Mesenchymal stem cell (in vitro differentiated cells and primary cell): ENCODE data around the gene PKP3.

Source experiments
- DNase-seq: peaks from one replicate; pipeline ENCODE4 v3.0.0-alpha.2; 2013
- H2AFZ ChIP-seq: one replicate; pipeline ENCODE4 v1.6.1; 2013; ENCODE audit warnings: low read depth, mild to moderate bottlenecking, control low read depth, inconsistent platforms, low read length, moderate library complexity
- H2AK5ac ChIP-seq: 2 replicates; pipeline ENCODE4 v1.6.1; 2013; ENCODE audit warnings: low read length, moderate library complexity, mild to moderate bottlenecking, inconsistent platforms; ENCODE audit not compliant: severe bottlenecking
- H2BK120ac ChIP-seq: one replicate; pipeline ENCODE4 v1.6.1; 2013; ENCODE audit warnings: low read depth, mild to moderate bottlenecking, inconsistent platforms, low read length, moderate library complexity
- H2BK12ac ChIP-seq, 2 experiments: one replicate each; pipeline ENCODE4 v1.6.1; 2013; ENCODE audit warnings: inconsistent platforms in 2 of 2, low read length in 2 of 2, mild to moderate bottlenecking in 2 of 2, moderate library complexity in 2 of 2, control low read depth in 1 of 2
- H2BK15ac ChIP-seq: one replicate; pipeline ENCODE4 v1.6.1; 2013; ENCODE audit warnings: mild to moderate bottlenecking, low read depth, inconsistent platforms; ENCODE audit not compliant: poor library complexity, severe bottlenecking
- H2BK5ac ChIP-seq: 2 replicates; pipeline ENCODE4 v1.6.1; 2013; ENCODE audit warnings: low read depth, mild to moderate bottlenecking, low read length, control low read depth, inconsistent platforms; ENCODE audit not compliant: poor library complexity, severe bottlenecking
- H3K14ac ChIP-seq, 2 experiments: one replicate each; pipeline ENCODE4 v1.6.1; 2013; ENCODE audit warnings: inconsistent platforms in 2 of 2, low read length in 2 of 2, control low read depth in 1 of 2, mild to moderate bottlenecking in 1 of 2, moderate library complexity in 1 of 2
- H3K18ac ChIP-seq, 2 experiments: one replicate each; pipeline ENCODE4 v1.6.1; 2013; ENCODE audit warnings: inconsistent platforms in 2 of 2, low read length in 2 of 2, control low read depth in 1 of 2, low read depth in 1 of 2, mild to moderate bottlenecking in 1 of 2
- H3K23ac ChIP-seq, 2 experiments: one replicate each; pipeline ENCODE4 v1.6.1; 2013; ENCODE audit warnings: inconsistent platforms in 2 of 2, low read length in 2 of 2, mild to moderate bottlenecking in 2 of 2, moderate library complexity in 2 of 2, control low read depth in 1 of 2
- H3K27ac ChIP-seq: 2 replicates; pipeline ENCODE4 v1.5.1; 2013; ENCODE audit warnings: mild to moderate bottlenecking, moderate library complexity, low read length, control low read depth, inconsistent platforms; ENCODE audit not compliant: poor library complexity, severe bottlenecking
- H3K27me3 ChIP-seq, 2 experiments: 2 replicates each; pipeline versions ENCODE4 v1.6.1 to v1.7.0; 2013; ENCODE audit warnings: low read length in 2 of 2, mild to moderate bottlenecking in 2 of 2, moderate library complexity in 2 of 2, control low read depth in 1 of 2, inconsistent platforms in 1 of 2; ENCODE audit not compliant: control insufficient read depth in 1 of 2, insufficient read depth in 1 of 2
- H3K36me3 ChIP-seq, 2 experiments: 2 replicates each; pipeline versions ENCODE4 v1.6.1 to v1.7.0; 2013; ENCODE audit warnings: low read length in 2 of 2, control low read depth in 1 of 2, inconsistent platforms in 1 of 2, low read depth in 1 of 2, mild to moderate bottlenecking in 1 of 2; ENCODE audit not compliant: insufficient read depth in 2 of 2, control insufficient read depth in 1 of 2
- H3K4ac ChIP-seq, 2 experiments: one replicate each; pipeline ENCODE4 v1.6.1; 2013; ENCODE audit warnings: inconsistent platforms in 2 of 2, low read length in 2 of 2, mild to moderate bottlenecking in 2 of 2, moderate library complexity in 2 of 2, control low read depth in 1 of 2, low read depth in 1 of 2
- H3K4me1 ChIP-seq: 2 replicates; pipeline ENCODE4 v1.6.1; 2013; ENCODE audit warnings: low read depth, low read length, control low read depth; ENCODE audit not compliant: control insufficient read depth, insufficient read depth
- H3K4me2 ChIP-seq: 2 replicates; pipeline ENCODE4 v1.6.1; 2013; ENCODE audit warnings: low read length, mild to moderate bottlenecking, inconsistent platforms; ENCODE audit not compliant: poor library complexity, severe bottlenecking
- H3K4me3 ChIP-seq, 2 experiments: 2 replicates each; pipeline versions ENCODE4 v1.5.1 to v1.7.0; 2013; ENCODE audit warnings: low read length in 2 of 2, mild to moderate bottlenecking in 2 of 2, control low read depth in 1 of 2, low read depth in 1 of 2; ENCODE audit not compliant: insufficient read depth in 1 of 2
- H3K79me1 ChIP-seq: replicated peaks from 2 replicates; pipeline ENCODE4 v1.6.1; 2013; ENCODE audit warnings: mild to moderate bottlenecking, control low read depth, low read length, inconsistent platforms; ENCODE audit not compliant: poor library complexity, severe bottlenecking
- H3K9ac ChIP-seq: 2 replicates; pipeline ENCODE4 v1.7.0; 2013; ENCODE audit warnings: mild to moderate bottlenecking, low read length, moderate library complexity
- H3K9me3 ChIP-seq: 2 replicates; pipeline ENCODE4 v1.7.0; 2013; ENCODE audit warnings: mild to moderate bottlenecking, low read length; ENCODE audit not compliant: control insufficient read depth
- H4K8ac ChIP-seq: one replicate; pipeline ENCODE4 v1.6.1; 2013; ENCODE audit warnings: inconsistent platforms, mild to moderate bottlenecking, low read length, moderate library complexity
- H4K91ac ChIP-seq: one replicate; pipeline ENCODE4 v1.6.1; 2013; ENCODE audit warnings: mild to moderate bottlenecking, low read length, inconsistent platforms
- WGBS: methylation state at CpG from one replicate; pipeline ENCODE4 v1.1.7; 2013; ENCODE audit warnings: mixed read lengths; 5-methylcytosine and 5-hydroxymethylcytosine counted together

Gene PKP3

DNA sequence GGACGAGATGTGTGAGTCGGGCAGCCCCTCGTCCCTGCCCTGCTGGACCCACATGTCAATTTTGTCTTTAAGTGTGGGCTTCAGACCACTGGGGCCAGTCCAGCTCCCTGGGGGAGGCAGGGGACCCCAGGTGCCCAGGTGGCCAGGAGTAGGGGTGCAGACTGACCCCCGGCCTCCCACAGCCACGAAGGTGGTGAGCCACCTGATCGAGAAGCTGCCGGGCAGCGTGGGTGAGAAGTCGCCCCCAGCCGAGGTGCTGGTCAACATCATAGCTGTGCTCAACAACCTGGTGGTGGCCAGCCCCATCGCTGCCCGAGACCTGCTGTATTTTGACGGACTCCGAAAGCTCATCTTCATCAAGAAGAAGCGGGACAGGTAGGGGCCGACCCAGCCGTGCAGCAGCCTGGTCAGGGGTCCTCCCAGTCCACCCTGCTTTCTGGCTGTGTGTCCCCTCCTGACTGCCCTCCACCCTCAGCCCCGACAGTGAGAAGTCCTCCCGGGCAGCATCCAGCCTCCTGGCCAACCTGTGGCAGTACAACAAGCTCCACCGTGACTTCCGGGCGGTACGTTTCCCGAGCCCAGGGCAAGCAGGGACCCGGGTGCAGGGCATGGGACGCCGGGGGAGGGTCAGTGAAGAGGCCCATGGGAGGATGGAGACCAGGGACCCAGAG is 9.9 kb downstream of the PKP3 start:
- no peak overlapping the region for H3K4me2 ChIP-seq
- no peak for DNase-seq
- WGBS = 93% methylated on average over 27 of the region's 27 CpGs
- no peak overlapping the region for H2AK5ac ChIP-seq
- H2AFZ ChIP-seq = no peak overlapping the region
- H3K79me1 ChIP-seq = peaks cover 4% of the 10 kb centered on the region
- H2BK120ac ChIP-seq = no peak overlapping the region
- no peak overlapping the region for H3K23ac ChIP-seq
- peaks cover 31% of the 10 kb centered on the region for H3K4me1 ChIP-seq
- H3K27me3 ChIP-seq = peaks cover 0 to under 1% of the 10 kb centered on the region in 2 experiments
- no peak overlapping the region for H3K9ac ChIP-seq
- H2BK5ac ChIP-seq = no peak overlapping the region
- H3K27ac ChIP-seq = no peak overlapping the region
- H2BK12ac ChIP-seq = no peak overlapping the region
- H3K14ac ChIP-seq = no peak overlapping the region
- H2BK15ac ChIP-seq = peak overlapping the region; percentile 52
- H3K4me3 ChIP-seq = no peak overlapping the region
- H4K8ac ChIP-seq = no peak overlapping the region
- no peak overlapping the region for H4K91ac ChIP-seq
- H3K9me3 ChIP-seq = no peaks in the 10 kb centered on the region
- H3K4ac ChIP-seq = no peak overlapping the region
- H3K36me3 ChIP-seq = peaks cover 0 to 44% of the 10 kb centered on the region in 2 experiments
- H3K18ac ChIP-seq = no peak overlapping the region

DNA sequence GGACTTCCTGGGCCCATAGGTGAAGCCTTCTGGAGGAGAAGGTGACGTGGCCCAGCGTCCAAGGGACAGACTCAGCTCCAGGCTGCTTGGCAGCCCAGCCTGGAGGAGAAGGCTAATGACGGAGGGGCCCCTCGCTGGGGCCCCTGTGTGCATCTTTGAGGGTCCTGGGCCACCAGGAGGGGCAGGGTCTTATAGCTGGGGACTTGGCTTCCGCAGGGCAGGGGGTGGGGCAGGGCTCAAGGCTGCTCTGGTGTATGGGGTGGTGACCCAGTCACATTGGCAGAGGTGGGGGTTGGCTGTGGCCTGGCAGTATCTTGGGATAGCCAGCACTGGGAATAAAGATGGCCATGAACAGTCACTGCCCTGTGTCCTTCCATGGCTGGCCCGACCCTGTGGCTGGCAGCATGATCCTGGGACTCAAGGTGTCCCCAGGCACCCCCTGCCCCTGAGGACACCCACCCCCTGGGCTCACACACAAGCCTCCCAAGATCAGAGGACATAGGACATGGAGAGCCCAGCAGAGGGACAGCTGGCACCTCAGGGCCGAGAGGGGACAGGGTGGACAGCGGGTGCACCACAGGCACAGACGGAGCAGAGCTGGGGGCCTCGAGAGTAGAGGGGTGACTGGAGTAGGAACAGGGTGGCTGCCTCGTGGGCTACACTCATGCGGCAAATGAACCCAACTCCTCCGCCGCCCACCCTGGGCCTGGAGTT is 10.7 kb downstream of the PKP3 start:
- Histone ChIP-seq H2BK5ac (no peak overlapping the region), H3K9me3 (no peaks in the 10 kb centered on the region), H3K18ac (no peak overlapping the region), H2AK5ac (peak overlapping the region; percentile 58), H3K4me1 (peaks cover 39% of the 10 kb centered on the region), H3K36me3 (peaks cover 0 to 39% of the 10 kb centered on the region in 2 experiments), H3K14ac (no peak overlapping the region), H2AFZ (no peak overlapping the region), H3K9ac (peak overlapping the region; percentile 72), H3K4ac (no peak overlapping the region), H4K91ac (peak overlapping the region; percentile 68), H2BK120ac (no peak overlapping the region), H4K8ac (no peak overlapping the region), H2BK15ac (no peak overlapping the region), H3K4me2 (no peak overlapping the region), H3K79me1 (peaks cover 4% of the 10 kb centered on the region), H3K27ac (no peak overlapping the region), H3K4me3 (peak overlapping the region in 1 of 2 experiments; percentile 82), H2BK12ac (no peak overlapping the region), H3K23ac (no peak overlapping the region), H3K27me3 (peaks cover 0 to 7% of the 10 kb centered on the region in 2 experiments)
- 98% methylated on average over 14 of the region's 14 CpGs for WGBS
- no peak for DNase-seq

DNA sequence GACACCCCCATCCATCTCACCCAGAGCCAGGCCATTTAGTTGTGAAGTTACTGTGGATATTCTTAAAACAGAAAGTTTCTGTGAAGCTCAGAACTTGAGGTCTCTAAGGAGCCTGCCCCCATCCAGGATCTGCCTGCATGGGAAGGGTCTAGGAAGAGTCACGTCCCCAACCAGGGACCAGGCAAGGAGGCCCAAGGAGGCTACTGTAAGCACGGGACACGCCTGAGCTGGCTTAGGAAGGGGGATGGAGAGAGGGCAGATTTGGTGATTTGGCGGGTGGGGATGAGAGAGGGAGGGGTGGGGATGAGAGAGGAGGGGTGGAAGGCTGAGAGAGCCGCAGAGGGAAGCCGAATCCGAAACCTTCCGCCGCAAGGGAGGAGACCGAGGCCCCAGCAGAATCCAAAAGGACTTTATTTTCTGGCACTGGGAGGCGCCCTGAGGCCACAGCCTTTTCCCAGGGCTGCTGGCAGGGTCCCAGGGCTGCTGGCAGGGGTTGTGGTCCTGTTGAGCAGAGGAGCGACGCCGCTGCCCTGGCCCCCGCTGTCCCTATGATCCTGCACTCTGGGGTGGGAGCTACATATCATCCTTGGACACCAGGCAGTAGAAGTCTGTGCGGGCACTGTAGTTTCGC is 11.4 kb downstream of the PKP3 start:
- Histone ChIP-seq H3K79me1 (peaks cover 4% of the 10 kb centered on the region), H2BK5ac (no peak overlapping the region), H3K4me2 (no peak overlapping the region), H4K8ac (no peak overlapping the region), H2AFZ (no peak overlapping the region), H3K27me3 (peaks cover 0 to 7% of the 10 kb centered on the region in 2 experiments), H3K9ac (peak overlapping the region; percentile 72), H3K4ac (no peak overlapping the region), H3K27ac (no peak overlapping the region), H2BK15ac (peak overlapping the region; percentile 15), H2BK12ac (peak overlapping the region in 1 of 2 experiments; percentile 18), H3K4me1 (peaks cover 46% of the 10 kb centered on the region), H3K18ac (no peak overlapping the region), H4K91ac (peak overlapping the region; percentile 82), H2BK120ac (no peak overlapping the region), H3K14ac (no peak overlapping the region), H3K9me3 (no peaks in the 10 kb centered on the region), H3K4me3 (peak overlapping the region in 1 of 2 experiments; percentile 82), H2AK5ac (peak overlapping the region; percentile 87), H3K36me3 (peaks cover 0 to 32% of the 10 kb centered on the region in 2 experiments), H3K23ac (no peak overlapping the region)
- 87% methylated on average over 17 of the region's 17 CpGs for WGBS
- no peak for DNase-seq
